Measurements from ENCODE around the gene SGCA. TPM values are rescaled to one million over a fixed set of nuclear protein-coding genes. Genes with fewer than 3 reads are reported as not detected.

The SGCA gene
- total and polyA plus RNA-seq, 2 of the 8 experiments (the other 6 are each of a cell fraction or from before 2014, with no cell fraction given) = 0.12 TPM; not detected in 1

GRCh38 chr17:50177983-50178834 is 12.4 kb downstream of the SGCA start:
- Histone ChIP-seq H3K27me3 (replicated peaks in 1 of 4; ENCODE audit: control insufficient read depth in 3 of 4, extremely low read depth in 1 of 4, insufficient read depth in 3 of 4, low read length in 3 of 4) (no peaks in the 10 kb centered on the region), H4K20me1 (replicated peaks in 1 of 2; ENCODE audit: control insufficient read depth in 1 of 2, insufficient read depth in 2 of 2, low read length in 2 of 2) (no peaks in the 10 kb centered on the region), H2AK5ac (ENCODE audit: low read depth, low read length) (no peak overlapping the region), H2BK120ac (replicated peaks; ENCODE audit: low read depth, low read length) (peak overlapping the region; percentile 43), H2AFZ (ENCODE audit: low read length) (peak overlapping the region; percentile 92; the same call in 1 of the 2 replicates), H3K4me1 (replicated peaks in 1 of 4; ENCODE audit: control insufficient read depth in 3 of 4, insufficient read depth in 4 of 4, low read length in 3 of 4) (peaks cover 4 to 22% (median 15%) of the 10 kb centered on the region in 4 experiments), H4K5ac (ENCODE audit: insufficient read length, low read depth, low read length) (peak overlapping the region; percentile 19), H3K4ac (replicated peaks; ENCODE audit: insufficient read length, low read depth, low read length) (peak overlapping the region; percentile 33), H3K27ac (ENCODE audit: low read depth, low read length) (no peak overlapping the region), H3K36me3 (ENCODE audit: control insufficient read depth in 2 of 4, insufficient read depth in 4 of 4, low read length in 3 of 4) (no peaks in the 10 kb centered on the region), H3K79me1 (ENCODE audit: low read depth, low read length) (no peaks in the 10 kb centered on the region), H3K56ac (replicated peaks; ENCODE audit: insufficient read length, low read depth, low read length) (peak overlapping the region; percentile 27), H3K23me2 (ENCODE audit: low read depth, low read length) (no peaks in the 10 kb centered on the region), H4K91ac (replicated peaks; ENCODE audit: insufficient read length, low read length) (peak overlapping the region; percentile 95), H2BK15ac (ENCODE audit: low read length) (peak overlapping the region; percentile 66; the same call in 1 of the 2 replicates), H3K18ac (ENCODE audit: extremely low read depth, low read length) (peak overlapping the region; percentile 99), H4K8ac (ENCODE audit: extremely low read depth, insufficient read depth, low read length) (peak overlapping the region; percentile 90), H3K79me2 (ENCODE audit: control insufficient read depth in 1 of 2, insufficient read depth in 2 of 2, low read length in 2 of 2) (no peaks in the 10 kb centered on the region), H3K23ac (ENCODE audit: insufficient read length) (no peak overlapping the region), H3K4me3 (ENCODE audit: extremely low read depth in 1 of 4, insufficient read depth in 2 of 4, low read depth in 3 of 4, low read length in 4 of 4) (peak overlapping the region in 3 of 4 experiments; percentile 17 to 42 (median 24); a peak in 3 of 8 replicates), H3K4me2 (ENCODE audit: insufficient read depth in 1 of 2, low read depth in 2 of 2, low read length in 2 of 2) (peak overlapping the region; percentile 10 to 60), H2BK12ac (ENCODE audit: low read depth, low read length) (peak overlapping the region; percentile 39; the same call in 1 of the 2 replicates), H3K9ac (replicated peaks in 1 of 4; ENCODE audit: extremely low read depth in 1 of 4, low read depth in 3 of 4, low read length in 3 of 4) (0 out of 7 replicates have a peak overlapping the region, but pooled peaks of 2 of the 4 experiments have one; percentile 13 to 16), H2BK20ac (ENCODE audit: low read length) (peak overlapping the region; percentile 93; the same call in 1 of the 2 replicates), H3K9me3 (ENCODE audit: insufficient read depth in 2 of 2, low read depth in 1 of 2, low read length in 1 of 2) (no peaks in the 10 kb centered on the region), H3K14ac (ENCODE audit: insufficient read length) (no peak overlapping the region), H2BK5ac (ENCODE audit: low read depth, low read length) (peak overlapping the region; percentile 89; the same call in 1 of the 2 replicates)
- FAIRE-seq = no peak
- WGBS, 2 experiments (ENCODE audit: extremely low coverage in 1 of 2, insufficient coverage in 1 of 2, insufficient read length in 1 of 2, insufficient replicate concordance in 2 of 2, low coverage in 1 of 2, low lambda C conversion rate in 2 of 2, missing lambda C conversion rate in 1 of 2) = 19% methylated on average over 18 of the region's 22 CpGs; no CpG with 5 or more reads in 1 of the 2 experiments
- DNase-seq (ENCODE audit: low read depth in 1 of 2, low spot score in 2 of 2) = peak; percentile 39 to 80
- ChIA-PET POLR2A (ENCODE audit: partially characterized antibody) (interaction anchor here (0.6 to 2.5 kb wide), 10 partner anchors 8 to 1281 kb away, joined by 3 to 9 read pairs (median 4); partner anchors contain the start of genes COL1A1 and TMEM92), CTCF (ENCODE audit: partially characterized antibody) (interaction anchor here (0.7 to 17.0 kb wide), 27 partner anchors 9 to 446 kb away, joined by 3 to 299 read pairs (median 4); partner anchors contain the start of genes COL1A1 and SGCA)
- TF ChIP-seq KDM4A (IDR thresholded peaks at IDR 0.05; ENCODE audit: low read depth, low read length, severe bottlenecking) = peak; percentile 53
- 0 out of 2 replicates have a peak, but pooled peaks have one; percentile 18 for TF ChIP-seq PHF8 (conservative IDR thresholded peaks at IDR 0.05; ENCODE audit: low read depth, low read length)
- 0 out of 2 replicates have a peak, but pooled peaks have one; percentile 4 for TF ChIP-seq YY1 (IDR thresholded peaks at IDR 0.05; ENCODE audit: low read depth, low read length)
- TF ChIP-seq, protein P1, sequence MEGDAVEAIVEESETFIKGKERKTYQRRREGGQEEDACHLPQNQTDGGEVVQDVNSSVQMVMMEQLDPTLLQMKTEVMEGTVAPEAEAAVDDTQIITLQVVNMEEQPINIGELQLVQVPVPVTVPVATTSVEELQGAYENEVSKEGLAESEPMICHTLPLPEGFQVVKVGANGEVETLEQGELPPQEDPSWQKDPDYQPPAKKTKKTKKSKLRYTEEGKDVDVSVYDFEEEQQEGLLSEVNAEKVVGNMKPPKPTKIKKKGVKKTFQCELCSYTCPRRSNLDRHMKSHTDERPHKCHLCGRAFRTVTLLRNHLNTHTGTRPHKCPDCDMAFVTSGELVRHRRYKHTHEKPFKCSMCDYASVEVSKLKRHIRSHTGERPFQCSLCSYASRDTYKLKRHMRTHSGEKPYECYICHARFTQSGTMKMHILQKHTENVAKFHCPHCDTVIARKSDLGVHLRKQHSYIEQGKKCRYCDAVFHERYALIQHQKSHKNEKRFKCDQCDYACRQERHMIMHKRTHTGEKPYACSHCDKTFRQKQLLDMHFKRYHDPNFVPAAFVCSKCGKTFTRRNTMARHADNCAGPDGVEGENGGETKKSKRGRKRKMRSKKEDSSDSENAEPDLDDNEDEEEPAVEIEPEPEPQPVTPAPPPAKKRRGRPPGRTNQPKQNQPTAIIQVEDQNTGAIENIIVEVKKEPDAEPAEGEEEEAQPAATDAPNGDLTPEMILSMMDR (IDR thresholded peaks at IDR 0.05; ENCODE audit: control extremely low read depth in 1 of 3, insufficient read depth in 1 of 3, low read depth in 1 of 3, low read length in 3 of 3) = peak; percentile 50 to 60 (median 57)
- peak; percentile 65; the same call in 1 of the 2 replicates for TF ChIP-seq KDM1A (IDR thresholded peaks at IDR 0.05; ENCODE audit: borderline replicate concordance, low read length)
- no peak for TF ChIP-seq SAP30 (IDR thresholded peaks at IDR 0.05; ENCODE audit: insufficient read depth, insufficient replicate concordance, low read length)
